ENCODE data around the gene ATP6V1F.

DNA sequence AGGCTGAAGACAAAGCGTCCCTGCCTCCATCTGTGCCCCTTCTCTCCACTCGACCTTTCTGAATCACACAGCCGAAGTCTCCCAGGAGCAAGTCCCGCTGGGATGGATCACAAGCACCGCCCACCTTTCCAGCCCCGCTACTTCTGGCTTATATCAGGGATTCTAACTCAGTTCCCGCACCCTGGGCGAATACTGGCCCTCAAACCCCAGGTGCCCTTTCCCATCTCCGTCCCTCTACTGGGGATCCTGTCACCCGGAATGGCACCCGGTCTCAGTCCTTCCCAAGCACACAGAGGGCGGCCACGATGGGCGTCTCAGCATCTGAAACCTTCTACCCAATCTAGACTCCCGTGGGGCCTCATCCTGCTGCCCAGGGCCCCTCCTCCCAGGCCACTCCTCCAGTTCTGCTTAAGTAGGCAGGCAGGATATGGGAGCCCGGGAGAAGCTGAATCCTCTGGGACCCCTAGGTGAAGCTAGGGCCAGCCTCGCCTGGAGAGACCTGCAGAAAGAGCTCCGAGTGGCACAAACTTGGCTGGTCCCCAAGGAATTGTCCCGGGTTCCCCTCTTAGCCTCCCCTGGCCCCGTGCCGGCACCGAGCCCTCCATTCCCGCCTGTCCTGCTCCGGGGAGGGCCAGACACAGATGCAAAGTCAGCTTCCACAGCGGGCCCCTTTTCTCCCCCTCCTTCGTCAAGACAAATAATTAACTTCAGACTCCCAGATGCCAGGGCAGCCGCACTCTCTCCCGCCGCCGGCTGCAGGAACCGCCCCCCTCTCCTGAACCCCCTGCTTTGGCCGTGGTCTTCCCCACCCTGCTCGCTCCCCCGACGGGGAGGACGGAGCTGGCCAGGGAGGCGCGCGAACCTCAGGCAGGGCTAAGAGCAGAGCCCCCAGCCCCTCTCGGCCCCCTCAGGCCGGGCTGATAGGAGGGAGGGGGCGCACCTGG is 47.2 kb downstream of the ATP6V1F start:
- TF ChIP-seq, protein P1, sequence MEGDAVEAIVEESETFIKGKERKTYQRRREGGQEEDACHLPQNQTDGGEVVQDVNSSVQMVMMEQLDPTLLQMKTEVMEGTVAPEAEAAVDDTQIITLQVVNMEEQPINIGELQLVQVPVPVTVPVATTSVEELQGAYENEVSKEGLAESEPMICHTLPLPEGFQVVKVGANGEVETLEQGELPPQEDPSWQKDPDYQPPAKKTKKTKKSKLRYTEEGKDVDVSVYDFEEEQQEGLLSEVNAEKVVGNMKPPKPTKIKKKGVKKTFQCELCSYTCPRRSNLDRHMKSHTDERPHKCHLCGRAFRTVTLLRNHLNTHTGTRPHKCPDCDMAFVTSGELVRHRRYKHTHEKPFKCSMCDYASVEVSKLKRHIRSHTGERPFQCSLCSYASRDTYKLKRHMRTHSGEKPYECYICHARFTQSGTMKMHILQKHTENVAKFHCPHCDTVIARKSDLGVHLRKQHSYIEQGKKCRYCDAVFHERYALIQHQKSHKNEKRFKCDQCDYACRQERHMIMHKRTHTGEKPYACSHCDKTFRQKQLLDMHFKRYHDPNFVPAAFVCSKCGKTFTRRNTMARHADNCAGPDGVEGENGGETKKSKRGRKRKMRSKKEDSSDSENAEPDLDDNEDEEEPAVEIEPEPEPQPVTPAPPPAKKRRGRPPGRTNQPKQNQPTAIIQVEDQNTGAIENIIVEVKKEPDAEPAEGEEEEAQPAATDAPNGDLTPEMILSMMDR (IDR thresholded peaks at IDR 0.05), result no peak
- TF ChIP-seq POLR2A (IDR thresholded peaks at IDR 0.05), result no peak

Measured in thyroid gland (tissue), 4 donors.